Stomach (tissue), 4 donors: ENCODE data around the gene CMIP.

Experiments
- CTCF ChIP-seq, 7 experiments: fragments of 450-650 bp in 4 of 7; fragments of 200-600 bp in 3 of 7; sonication (generic) in 3 of 7; IDR thresholded peaks; one replicate each; pipeline ENCODE4 v1.5.1; 2016 to 2019; ENCODE audit warnings: antibody characterized with exemption in 7 of 7, control low read depth in 2 of 7, mild to moderate bottlenecking in 1 of 7
- EP300 ChIP-seq: sonication (generic); formaldehyde crosslinking; IDR thresholded peaks from one replicate; pipeline ENCODE4 v1.6.1; 2017; ENCODE audit warnings: antibody characterized with exemption
- POLR2A ChIP-seq, 4 donors: fragments of 450-650 bp; IDR thresholded peaks; one replicate each; pipeline ENCODE4 v1.6.1; 2016; ENCODE audit warnings: antibody characterized with exemption in 4 of 4, control low read depth in 2 of 4, mild to moderate bottlenecking in 1 of 4, moderate library complexity in 1 of 4
- POLR2AphosphoS5 ChIP-seq, 3 donors: sonication (generic); formaldehyde crosslinking; IDR thresholded peaks; one replicate each; pipeline ENCODE4 v1.6.1; 2016; ENCODE audit warnings: antibody characterized with exemption in 3 of 3

- TF ChIP-seq CTCF (IDR thresholded peaks at IDR 0.05) (no peak), POLR2AphosphoS5 (IDR thresholded peaks at IDR 0.05) (no peak), POLR2A (IDR thresholded peaks at IDR 0.05) (no peak), EP300 (no peak)
Measured at GRCh38 chr16:81564421-81564911, 119.9 kb downstream of the CMIP start.
